GM12874 (cell line): ENCODE results near the gene TEX22.

Experiments used
- TF ChIP-seq, protein P1 (sequence below): IDR thresholded peaks from 2 replicates; pipeline ENCODE4 v1.5.1; 2011; ENCODE audit warnings: low read depth, mild to moderate bottlenecking, control low read depth, low read length, moderate library complexity; ENCODE audit not compliant: insufficient read depth

TEX22 gene

GRCh38 chr14:105450123-105450505 is 51.8 kb downstream of the TEX22 start:
- TF ChIP-seq, protein P1, sequence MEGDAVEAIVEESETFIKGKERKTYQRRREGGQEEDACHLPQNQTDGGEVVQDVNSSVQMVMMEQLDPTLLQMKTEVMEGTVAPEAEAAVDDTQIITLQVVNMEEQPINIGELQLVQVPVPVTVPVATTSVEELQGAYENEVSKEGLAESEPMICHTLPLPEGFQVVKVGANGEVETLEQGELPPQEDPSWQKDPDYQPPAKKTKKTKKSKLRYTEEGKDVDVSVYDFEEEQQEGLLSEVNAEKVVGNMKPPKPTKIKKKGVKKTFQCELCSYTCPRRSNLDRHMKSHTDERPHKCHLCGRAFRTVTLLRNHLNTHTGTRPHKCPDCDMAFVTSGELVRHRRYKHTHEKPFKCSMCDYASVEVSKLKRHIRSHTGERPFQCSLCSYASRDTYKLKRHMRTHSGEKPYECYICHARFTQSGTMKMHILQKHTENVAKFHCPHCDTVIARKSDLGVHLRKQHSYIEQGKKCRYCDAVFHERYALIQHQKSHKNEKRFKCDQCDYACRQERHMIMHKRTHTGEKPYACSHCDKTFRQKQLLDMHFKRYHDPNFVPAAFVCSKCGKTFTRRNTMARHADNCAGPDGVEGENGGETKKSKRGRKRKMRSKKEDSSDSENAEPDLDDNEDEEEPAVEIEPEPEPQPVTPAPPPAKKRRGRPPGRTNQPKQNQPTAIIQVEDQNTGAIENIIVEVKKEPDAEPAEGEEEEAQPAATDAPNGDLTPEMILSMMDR: no peak

DNA sequence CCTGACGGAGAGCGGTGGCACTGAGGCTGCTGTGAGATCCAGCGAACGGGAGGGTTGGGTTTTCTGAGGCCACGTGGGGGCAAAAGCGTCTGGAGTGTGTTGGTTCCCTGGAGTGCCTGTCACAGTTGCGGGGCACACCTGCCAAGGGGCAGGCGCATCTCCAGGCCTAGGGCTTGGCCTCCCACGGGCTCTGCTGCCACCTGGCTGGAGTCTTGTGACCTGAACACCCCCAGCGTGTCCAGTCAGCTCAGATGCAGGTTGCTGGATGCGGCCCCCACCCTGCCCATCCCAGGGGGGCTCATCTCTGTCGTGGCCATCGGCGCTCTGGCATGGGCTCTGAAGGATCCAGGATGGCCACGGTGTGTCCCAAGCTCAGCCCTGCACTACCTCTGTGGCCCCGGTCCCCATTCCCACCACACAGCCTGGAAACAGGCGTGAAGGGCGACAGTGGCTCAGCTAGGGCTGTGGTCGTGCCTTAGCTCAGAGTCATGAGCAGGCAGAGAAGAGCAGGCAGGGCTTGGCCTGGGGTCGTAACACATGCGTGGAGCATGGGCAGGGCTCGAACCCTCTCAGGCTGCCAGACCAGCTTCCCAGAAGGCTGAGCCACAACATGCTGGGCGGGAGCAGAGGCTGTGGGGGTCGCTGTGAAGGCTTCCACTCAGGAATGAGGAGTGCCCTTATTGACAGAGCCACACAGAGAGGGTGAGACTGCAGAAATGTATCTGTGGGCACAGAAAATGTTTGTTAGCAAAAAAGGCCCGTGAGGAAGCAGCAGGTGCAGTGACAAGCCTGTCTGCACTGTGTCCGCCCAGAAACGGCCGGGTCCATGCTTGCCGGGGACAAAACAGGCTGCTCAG is 52.8 kb downstream of the TEX22 start:
- TF ChIP-seq, protein P1: no peak

DNA sequence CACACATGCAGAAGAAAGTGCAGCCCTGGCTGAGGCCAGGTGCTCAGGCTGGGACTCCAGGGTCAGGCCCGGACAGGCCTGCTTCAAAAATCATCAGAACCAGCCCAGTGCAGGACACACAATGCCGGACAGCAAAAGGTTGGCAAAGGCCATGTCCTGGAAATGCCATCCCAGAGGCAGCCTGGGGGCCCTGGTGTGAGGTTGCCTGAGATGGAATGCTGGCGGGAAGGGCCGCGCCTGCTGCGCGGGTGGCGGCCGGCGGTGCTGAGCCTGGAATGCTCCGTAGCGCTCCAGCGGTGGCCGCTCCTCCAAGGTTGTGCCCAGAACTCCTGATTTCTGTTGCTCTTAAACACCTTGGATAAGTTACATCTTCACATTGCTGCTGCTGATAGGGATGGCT is 54.6 kb downstream of the TEX22 start:
- TF ChIP-seq, protein P1: no peak

GRCh38 chr14:105453847-105454246 is 55.5 kb downstream of the TEX22 start:
- TF ChIP-seq, protein P1: no peak

DNA sequence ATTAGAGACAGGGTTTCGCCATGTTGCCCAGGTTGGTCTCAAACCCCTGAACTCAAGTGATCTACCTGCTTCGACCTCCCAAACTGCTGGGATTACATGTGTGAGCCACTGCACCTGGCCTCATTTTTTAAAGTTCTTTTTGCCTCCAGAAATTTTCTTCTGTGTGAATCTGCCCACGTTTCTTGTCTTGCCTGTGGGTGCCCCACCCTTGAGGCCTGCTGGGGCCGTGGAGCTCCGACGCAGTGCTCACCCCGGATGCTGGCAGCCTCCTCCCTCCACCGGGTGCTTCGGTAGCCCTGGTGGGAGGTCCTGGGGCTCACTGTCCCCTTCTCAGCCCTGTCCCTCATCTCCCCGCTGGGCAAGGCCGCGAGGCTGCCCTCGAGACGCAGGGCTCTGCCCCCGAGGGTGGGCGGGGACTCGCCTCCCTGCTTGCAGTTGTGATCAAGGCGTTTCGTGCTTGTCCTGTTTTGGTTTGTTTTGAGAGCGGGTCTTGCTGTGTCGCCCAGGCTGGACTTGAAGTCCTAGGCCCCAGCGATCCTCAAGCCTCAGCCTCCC is 56.8 kb downstream of the TEX22 start:
- TF ChIP-seq, protein P1: no peak

GRCh38 chr14:105455766-105456660 is 57.7 kb downstream of the TEX22 start:
- TF ChIP-seq, protein P1: no peak
